ENCODE measurements around the gene TPBGL.
A peak's percentile ranks its signal among the peaks of the same experiment; 100 is the strongest.
"Not testable (repeated sequence)": the region's sequence is repeated elsewhere in the genome, so short reads cannot be mapped to it uniquely, and the experiment has no call there.

The TPBGL gene

DNA sequence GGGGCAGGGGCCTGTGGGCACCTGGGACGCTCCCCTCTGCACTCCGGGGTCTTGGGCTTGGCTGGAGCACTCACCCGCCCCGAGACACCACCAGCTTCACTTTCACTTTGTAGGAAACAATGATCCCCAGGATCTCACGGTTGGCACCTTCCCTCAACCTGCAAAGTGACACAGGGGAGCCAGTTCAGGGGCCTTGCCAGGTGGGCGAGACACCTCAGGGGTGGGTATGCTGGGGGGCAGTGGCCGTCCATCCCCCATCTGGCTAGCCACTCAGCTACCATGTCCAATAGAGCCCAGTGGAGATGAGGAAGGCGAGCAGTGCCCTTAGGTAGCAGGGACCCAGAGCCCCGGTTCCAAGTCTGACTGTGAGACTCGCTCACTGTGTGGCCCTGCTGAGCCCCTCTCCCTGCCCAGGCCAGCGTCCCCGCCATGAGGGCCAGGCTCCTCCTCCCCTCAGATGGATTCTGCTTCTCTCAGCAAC lies 32.3 kb downstream of the TPBGL start:
- Histone ChIP-seq H3K4me2 (ENCODE audit: insufficient read depth, low read length) (no peak overlapping the region), H3K36me3 (ENCODE audit: insufficient read depth, low read length) (peaks cover 24% of the 10 kb centered on the region), H3K27ac (ENCODE audit: low read length) (0 out of 2 replicates have a peak overlapping the region, but pooled peaks have one; percentile 22)

DNA sequence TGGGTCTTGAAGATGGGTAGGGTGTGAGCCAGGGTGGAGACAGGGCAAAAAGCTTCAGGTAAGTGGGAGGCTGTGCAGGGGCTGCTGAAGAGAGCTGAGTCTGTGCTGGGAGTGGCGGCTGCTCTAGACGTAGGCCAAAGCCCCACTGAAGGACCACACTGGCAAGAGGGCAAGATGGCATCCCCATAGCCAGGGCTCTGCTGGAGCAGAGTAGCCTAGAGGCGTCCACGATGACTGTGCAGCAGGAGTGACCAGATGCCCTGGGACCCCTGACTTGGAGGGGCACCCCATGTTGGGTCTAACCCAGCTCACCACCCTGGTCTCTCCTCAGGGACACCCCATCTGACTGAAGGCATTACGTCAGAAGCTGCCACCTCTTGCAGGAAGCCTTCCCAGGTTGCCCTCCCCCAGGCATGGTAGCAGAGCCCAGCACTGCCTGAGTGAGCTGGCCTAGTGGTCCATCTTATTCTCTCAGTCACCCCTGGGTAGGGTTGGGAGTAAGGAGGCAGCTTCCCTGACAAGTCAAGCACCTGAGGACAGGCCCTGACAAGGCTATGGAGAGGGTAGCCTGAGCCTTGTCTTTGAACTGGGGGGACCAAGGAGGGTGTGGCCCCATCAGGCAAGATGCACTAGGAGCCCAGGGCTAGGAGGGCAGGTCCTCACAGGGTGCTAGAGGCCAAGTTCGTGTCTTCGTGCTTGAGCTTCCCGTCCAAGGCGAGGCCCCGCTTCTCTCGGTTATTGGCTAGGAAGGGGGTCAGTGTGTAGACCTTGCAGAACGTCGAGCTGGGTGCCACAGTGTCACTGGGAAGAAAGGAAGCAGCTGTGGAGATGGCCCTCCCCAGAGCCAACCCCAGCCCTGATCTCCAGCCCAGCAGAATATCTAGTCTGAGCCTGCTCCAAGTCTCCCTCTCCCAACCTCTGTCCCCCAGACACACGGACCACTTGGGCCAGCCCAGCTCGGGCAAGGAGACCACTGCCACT lies 33.1 kb downstream of the TPBGL start:
- H4K20me1 ChIP-seq (ENCODE audit: insufficient read depth, low read length) = no peaks in the 10 kb centered on the region
- no peaks in the 10 kb centered on the region for H3K27me3 ChIP-seq (ENCODE audit: insufficient read depth, low read length, poor library complexity)
- H3K4me2 ChIP-seq (ENCODE audit: insufficient read depth, low read length) = no peak overlapping the region
- ATAC-seq (ENCODE audit: insufficient read depth, low read depth) (no peak), DNase-seq (no peak)
- TF ChIP-seq, protein P1, sequence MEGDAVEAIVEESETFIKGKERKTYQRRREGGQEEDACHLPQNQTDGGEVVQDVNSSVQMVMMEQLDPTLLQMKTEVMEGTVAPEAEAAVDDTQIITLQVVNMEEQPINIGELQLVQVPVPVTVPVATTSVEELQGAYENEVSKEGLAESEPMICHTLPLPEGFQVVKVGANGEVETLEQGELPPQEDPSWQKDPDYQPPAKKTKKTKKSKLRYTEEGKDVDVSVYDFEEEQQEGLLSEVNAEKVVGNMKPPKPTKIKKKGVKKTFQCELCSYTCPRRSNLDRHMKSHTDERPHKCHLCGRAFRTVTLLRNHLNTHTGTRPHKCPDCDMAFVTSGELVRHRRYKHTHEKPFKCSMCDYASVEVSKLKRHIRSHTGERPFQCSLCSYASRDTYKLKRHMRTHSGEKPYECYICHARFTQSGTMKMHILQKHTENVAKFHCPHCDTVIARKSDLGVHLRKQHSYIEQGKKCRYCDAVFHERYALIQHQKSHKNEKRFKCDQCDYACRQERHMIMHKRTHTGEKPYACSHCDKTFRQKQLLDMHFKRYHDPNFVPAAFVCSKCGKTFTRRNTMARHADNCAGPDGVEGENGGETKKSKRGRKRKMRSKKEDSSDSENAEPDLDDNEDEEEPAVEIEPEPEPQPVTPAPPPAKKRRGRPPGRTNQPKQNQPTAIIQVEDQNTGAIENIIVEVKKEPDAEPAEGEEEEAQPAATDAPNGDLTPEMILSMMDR (IDR thresholded peaks at IDR 0.05; ENCODE audit: borderline replicate concordance, extremely low read depth, low read length, poor library complexity, severe bottlenecking) = no peak
- TF ChIP-seq EZH2 (IDR thresholded peaks at IDR 0.05; ENCODE audit: borderline replicate concordance, low read depth, low read length, severe bottlenecking) = no peak
- H3K9me3 ChIP-seq (ENCODE audit: insufficient read depth, low read length, severe bottlenecking) = no peaks in the 10 kb centered on the region
- H3K36me3 ChIP-seq (ENCODE audit: insufficient read depth, low read length) = peaks cover 32% of the 10 kb centered on the region
- no peak overlapping the region for H3K4me3 ChIP-seq (ENCODE audit: low read depth in 1 of 2, low read length in 2 of 2)
- H3K79me2 ChIP-seq (ENCODE audit: insufficient read depth, low read length) = no peaks in the 10 kb centered on the region
- H2AFZ ChIP-seq (ENCODE audit: low read depth, low read length) = no peak overlapping the region
- no peak overlapping the region for H3K9ac ChIP-seq (ENCODE audit: low read depth, low read length)
- H3K27ac ChIP-seq (ENCODE audit: low read length) = peak overlapping the region; percentile 36
- peaks cover 29% of the 10 kb centered on the region for H3K4me1 ChIP-seq (ENCODE audit: insufficient read depth, low read length)

More for the DNA sequence above, 32.3 kb downstream of the TPBGL start:
- Histone ChIP-seq H3K27me3 (ENCODE audit: insufficient read depth, low read length, poor library complexity) (no peaks in the 10 kb centered on the region), H4K20me1 (ENCODE audit: insufficient read depth, low read length) (no peaks in the 10 kb centered on the region), H3K4me3 (ENCODE audit: low read depth in 1 of 2, low read length in 2 of 2) (no peak overlapping the region), H2AFZ (ENCODE audit: low read depth, low read length) (no peak overlapping the region), H3K79me2 (ENCODE audit: insufficient read depth, low read length) (no peaks in the 10 kb centered on the region), H3K9me3 (ENCODE audit: insufficient read depth, low read length, severe bottlenecking) (no peaks in the 10 kb centered on the region), H3K9ac (ENCODE audit: low read depth, low read length) (no peak overlapping the region), H3K4me1 (ENCODE audit: insufficient read depth, low read length) (peaks cover 29% of the 10 kb centered on the region)
- DNase-seq (no peak), ATAC-seq (ENCODE audit: insufficient read depth, low read depth) (no peak)
- TF ChIP-seq, protein P1 (IDR thresholded peaks at IDR 0.05; ENCODE audit: borderline replicate concordance, extremely low read depth, low read length, poor library complexity, severe bottlenecking) = no peak
- no peak for TF ChIP-seq EZH2 (IDR thresholded peaks at IDR 0.05; ENCODE audit: borderline replicate concordance, low read depth, low read length, severe bottlenecking)

DNA sequence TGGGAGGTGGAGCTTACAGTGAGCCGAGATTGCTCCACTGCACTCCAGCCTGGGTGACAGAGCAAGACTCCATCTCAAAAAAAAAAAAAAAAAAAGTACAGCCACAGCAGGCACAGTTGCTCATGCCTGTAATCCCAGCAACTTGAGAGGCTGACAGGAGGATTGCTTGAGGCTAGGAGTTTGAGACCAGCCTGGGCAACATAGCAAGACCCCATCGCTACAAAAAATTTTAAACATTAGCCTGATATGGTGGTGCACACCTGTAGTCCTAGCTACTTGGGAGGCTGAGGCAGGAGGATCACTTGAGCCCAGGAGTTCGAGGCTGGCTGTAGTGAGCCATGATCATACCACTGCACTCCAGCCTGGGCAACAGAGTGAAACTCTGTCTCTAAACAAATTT lies 34.1 kb downstream of the TPBGL start:
- Histone ChIP-seq H3K4me1 (ENCODE audit: insufficient read depth, low read length) (peaks cover 29% of the 10 kb centered on the region), H3K27ac (ENCODE audit: low read length) (peak overlapping the region; percentile 34; the same call in 1 of the 2 replicates), H3K36me3 (ENCODE audit: insufficient read depth, low read length) (peaks cover 34% of the 10 kb centered on the region)
- H2AFZ ChIP-seq (ENCODE audit: low read depth, low read length); H3K27me3 ChIP-seq (ENCODE audit: insufficient read depth, low read length, poor library complexity); ATAC-seq (ENCODE audit: insufficient read depth, low read depth); H3K4me2 ChIP-seq (ENCODE audit: insufficient read depth, low read length); H4K20me1 ChIP-seq (ENCODE audit: insufficient read depth, low read length); H3K79me2 ChIP-seq (ENCODE audit: insufficient read depth, low read length); H3K4me3 ChIP-seq (ENCODE audit: low read depth in 1 of 2, low read length in 2 of 2); H3K9me3 ChIP-seq (ENCODE audit: insufficient read depth, low read length, severe bottlenecking); DNase-seq; H3K9ac ChIP-seq (ENCODE audit: low read depth, low read length): not testable (repeated sequence)

DNA sequence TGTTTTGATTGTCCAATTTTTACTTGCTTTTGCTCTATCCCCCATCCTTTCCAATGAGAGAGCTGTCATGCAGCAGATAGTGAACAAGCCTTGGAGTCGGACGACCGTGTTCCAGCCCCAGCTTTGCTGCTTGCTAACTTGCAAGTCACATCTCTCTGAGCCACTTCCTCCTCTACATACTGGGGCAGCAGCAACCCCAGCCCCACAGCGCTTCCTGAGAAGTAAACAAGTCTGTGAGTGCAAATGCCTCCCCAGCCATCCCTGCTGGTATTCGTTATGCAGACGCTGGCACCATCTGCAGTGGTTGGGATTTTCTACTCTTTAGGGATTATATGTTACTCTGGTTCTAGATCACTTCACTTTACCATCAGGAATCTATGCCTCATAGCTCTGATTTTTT lies 35.0 kb downstream of the TPBGL start:
- Histone ChIP-seq H3K4me3 (ENCODE audit: low read depth in 1 of 2, low read length in 2 of 2) (peak overlapping the region in 1 of 2 experiments; percentile 17; a peak in 1 of 4 replicates), H3K9me3 (ENCODE audit: insufficient read depth, low read length, severe bottlenecking) (no peaks in the 10 kb centered on the region), H3K9ac (ENCODE audit: low read depth, low read length) (peak overlapping the region; percentile 27), H4K20me1 (ENCODE audit: insufficient read depth, low read length) (no peaks in the 10 kb centered on the region), H3K4me1 (ENCODE audit: insufficient read depth, low read length) (peaks cover 29% of the 10 kb centered on the region), H3K4me2 (ENCODE audit: insufficient read depth, low read length) (peak overlapping the region; percentile 37), H3K27me3 (ENCODE audit: insufficient read depth, low read length, poor library complexity) (no peaks in the 10 kb centered on the region), H3K27ac (ENCODE audit: low read length) (peak overlapping the region; percentile 73), H3K36me3 (ENCODE audit: insufficient read depth, low read length) (peaks cover 34% of the 10 kb centered on the region), H2AFZ (ENCODE audit: low read depth, low read length) (peak overlapping the region; percentile 27), H3K79me2 (ENCODE audit: insufficient read depth, low read length) (no peaks in the 10 kb centered on the region)
- DNase-seq = peak; percentile 84
- TF ChIP-seq, protein P1 (IDR thresholded peaks at IDR 0.05; ENCODE audit: borderline replicate concordance, extremely low read depth, low read length, poor library complexity, severe bottlenecking) = peak; percentile 9
- no peak for TF ChIP-seq EZH2 (IDR thresholded peaks at IDR 0.05; ENCODE audit: borderline replicate concordance, low read depth, low read length, severe bottlenecking)
- ATAC-seq (ENCODE audit: insufficient read depth, low read depth) = peak; percentile 96

All from DND-41 (cell line).